Measurements from ENCODE around the gene ZNF496.
"Not testable (repeated sequence)": the region's sequence is repeated elsewhere in the genome, so short reads cannot be mapped to it uniquely, and the experiment has no call there.

- not testable (repeated sequence) for TF ChIP-seq EZH2 (IDR thresholded peaks at IDR 0.05; ENCODE audit: low read depth); CTCF (conservative IDR thresholded peaks at IDR 0.05)
Observed at GRCh38 chr1:247289274-247289892, 42.3 kb downstream of the ZNF496 start.
